IMR-90 (cell line): ENCODE data around the gene DIPK1A. TPM values are rescaled to one million over a fixed set of nuclear protein-coding genes. Genes with fewer than 3 reads are reported as not detected.
A peak's percentile ranks its signal among the peaks of the same experiment; 100 is the strongest.

Experiments
- ATAC-seq: fragments of 200-7000 bp; cut with Tn5 transposase; 2 replicates; pipeline ENCODE4 v1.9.1; 2020; ENCODE audit warnings: low read depth, mild to moderate bottlenecking, moderate library complexity
- BruUV-seq: library from RNA; stranded (reverse); fragments of 400-500 nt; replicated peaks from 2 replicates; lab custom pipeline; 2021; lab: Mats Ljungman, UMichigan
- CTCF ChIA-PET: fragments of 300-600 bp; formaldehyde crosslinking; extraction: SDS; loops from one replicate; lab custom pipeline; 2021; ENCODE audit warnings: antibody characterized with exemption; lab: Yijun Ruan, JAX
- POLR2A ChIA-PET: fragments of 300-600 bp; sonication (Branson Sonifier 250); formaldehyde crosslinking; loops from one replicate; lab custom pipeline; 2022; ENCODE audit warnings: antibody characterized with exemption; ENCODE audit not compliant: unreplicated experiment; lab: Charles Lee
- DNase-seq: peaks from one replicate; pipeline ENCODE4 v3.0.0; 2013
- H2AFZ ChIP-seq: replicated peaks from 2 replicates; pipeline ENCODE3; 2013; ENCODE audit warnings: low read length, mild to moderate bottlenecking; ENCODE audit not compliant: poor library complexity
- H2AK5ac ChIP-seq: 2 replicates; pipeline ENCODE4 v1.6.1; 2013; ENCODE audit warnings: low read depth, low read length, inconsistent platforms
- H2AK9ac ChIP-seq: replicated peaks from 2 replicates; pipeline ENCODE3; 2013; ENCODE audit warnings: mild to moderate bottlenecking, low read depth, low read length, moderate library complexity; ENCODE audit not compliant: poor library complexity
- H2BK120ac ChIP-seq: 2 replicates; pipeline ENCODE4 v1.6.1; 2013; ENCODE audit warnings: low read depth, low read length, inconsistent platforms
- H2BK15ac ChIP-seq: 3 replicates; pipeline ENCODE4 v1.6.1; 2013; ENCODE audit warnings: low read depth, low read length, inconsistent platforms
- H2BK20ac ChIP-seq: 2 replicates; pipeline ENCODE4 v1.6.1; 2013; ENCODE audit warnings: low read depth, mild to moderate bottlenecking, inconsistent platforms, low read length, moderate library complexity
- H2BK5ac ChIP-seq: 2 replicates; pipeline ENCODE4 v1.6.1; 2013; ENCODE audit warnings: mild to moderate bottlenecking, low read depth, low read length, inconsistent platforms; ENCODE audit not compliant: poor library complexity, severe bottlenecking
- H3K14ac ChIP-seq: replicated peaks from 2 replicates; pipeline ENCODE4 v1.6.1; 2013; ENCODE audit warnings: low read depth, low read length, inconsistent platforms
- H3K18ac ChIP-seq: 2 replicates; pipeline ENCODE4 v1.6.1; 2013; ENCODE audit warnings: low read depth, low read length, control low read depth
- H3K23ac ChIP-seq: 2 replicates; pipeline ENCODE4 v1.6.1; 2013; ENCODE audit warnings: low read depth, low read length, inconsistent platforms
- H3K27ac ChIP-seq: 2 replicates; pipeline ENCODE4 v1.5.1; 2013; ENCODE audit warnings: mild to moderate bottlenecking, control low read depth, low read length; ENCODE audit not compliant: insufficient read depth
- H3K27me3 ChIP-seq: 2 replicates; pipeline ENCODE4 v1.6.1; 2013; ENCODE audit warnings: low read length; ENCODE audit not compliant: control insufficient read depth, insufficient read depth
- H3K36me3 ChIP-seq: 2 replicates; pipeline ENCODE4 v1.6.1; 2013; ENCODE audit warnings: low read length, mixed read lengths; ENCODE audit not compliant: control insufficient read depth, insufficient read depth
- H3K4ac ChIP-seq: 2 replicates; pipeline ENCODE4 v1.6.1; 2013; ENCODE audit warnings: low read depth, low read length, inconsistent platforms
- H3K4me1 ChIP-seq: 2 replicates; pipeline ENCODE4 v1.6.1; 2013; ENCODE audit warnings: low read length, mixed read lengths; ENCODE audit not compliant: control insufficient read depth, insufficient read depth
- H3K4me2 ChIP-seq: 2 replicates; pipeline ENCODE4 v1.6.1; 2013; ENCODE audit warnings: low read depth, mild to moderate bottlenecking, control low read depth, low read length, moderate library complexity
- H3K4me3 ChIP-seq: 2 replicates; pipeline ENCODE4 v1.5.1; 2013; ENCODE audit warnings: low read depth, mild to moderate bottlenecking, control low read depth, low read length, moderate library complexity; ENCODE audit not compliant: insufficient read depth
- H3K56ac ChIP-seq: 2 replicates; pipeline ENCODE4 v1.6.1; 2013; ENCODE audit warnings: low read length, inconsistent platforms; ENCODE audit not compliant: insufficient read depth; ENCODE audit errors: extremely low read depth
- H3K79me1 ChIP-seq, 2 experiments: 2 replicates each; pipeline ENCODE4 v1.6.1; 2013; ENCODE audit warnings: low read length in 2 of 2, inconsistent platforms in 1 of 2, low read depth in 1 of 2
- H3K9ac ChIP-seq: 2 replicates; pipeline ENCODE4 v1.6.1; 2013; ENCODE audit warnings: low read depth, low read length, control low read depth
- H3K9me1 ChIP-seq: 2 replicates; pipeline ENCODE4 v1.6.1; 2013; ENCODE audit warnings: low read length, inconsistent platforms; ENCODE audit not compliant: insufficient read depth
- H3K9me3 ChIP-seq: 2 replicates; pipeline ENCODE4 v1.6.1; 2013; ENCODE audit warnings: low read length; ENCODE audit not compliant: control insufficient read depth, insufficient read depth
- H4K20me1 ChIP-seq: 2 replicates; pipeline ENCODE4 v1.6.1; 2013; ENCODE audit warnings: low read length, inconsistent platforms; ENCODE audit not compliant: insufficient read depth
- H4K5ac ChIP-seq: 2 replicates; pipeline ENCODE4 v1.6.1; 2013; ENCODE audit warnings: mild to moderate bottlenecking, low read depth, low read length, control low read depth
- H4K8ac ChIP-seq, 2 experiments: 2 replicates each; pipeline ENCODE4 v1.6.1; 2013; ENCODE audit warnings: low read depth in 2 of 2, low read length in 2 of 2, control low read depth in 1 of 2, inconsistent platforms in 1 of 2
- H4K91ac ChIP-seq: 2 replicates; pipeline ENCODE4 v1.6.1; 2013; ENCODE audit warnings: low read depth, low read length, inconsistent platforms; ENCODE audit not compliant: insufficient read depth
- CEBPB ChIP-seq: IDR thresholded peaks from 2 replicates; pipeline ENCODE4 v1.6.1; 2012; ENCODE audit warnings: low read depth, low read length, improper control_type of control experiment
- CHD1 ChIP-seq: IDR thresholded peaks from 2 replicates; pipeline ENCODE4 v1.6.1; 2012; ENCODE audit warnings: low read depth, low read length, improper control_type of control experiment
- CTCF ChIP-seq: conservative IDR thresholded peaks from 2 replicates; pipeline ENCODE4 v1.5.1; 2012; ENCODE audit warnings: mild to moderate bottlenecking, low read depth, low read length, improper control_type of control experiment
- FOS ChIP-seq: fragments of 150-350 bp; IDR thresholded peaks from 2 replicates; pipeline ENCODE4 v1.6.1; 2016; ENCODE audit warnings: low read depth, low read length
- MAFK ChIP-seq: IDR thresholded peaks from 2 replicates; pipeline ENCODE4 v1.6.1; 2012; ENCODE audit warnings: low read depth, low read length, improper control_type of control experiment
- NFE2L2 ChIP-seq: fragments of 150-350 bp; IDR thresholded peaks from 2 replicates; pipeline ENCODE4 v1.6.1; 2016; ENCODE audit warnings: low read depth, mild to moderate bottlenecking, low read length
- RAD21 ChIP-seq: IDR thresholded peaks from 2 replicates; pipeline ENCODE4 v1.6.1; 2012; ENCODE audit warnings: low read length, improper control_type of control experiment
- RFX5 ChIP-seq: IDR thresholded peaks from 2 replicates; pipeline ENCODE4 v1.8.0; 2012; ENCODE audit warnings: low read depth, mild to moderate bottlenecking, low read length, moderate library complexity
- USF2 ChIP-seq: fragments of 150-350 bp; IDR thresholded peaks from 2 replicates; pipeline ENCODE4 v1.6.1; 2017; ENCODE audit warnings: mild to moderate bottlenecking, antibody characterized with exemption, low read length, low read depth
- WGBS, 2 experiments: methylation state at CpG; one replicate each; pipeline versions ENCODE4 v1.1.5 to v1.1.7; 2013; ENCODE audit warnings: missing lambda C conversion rate in 2 of 2; ENCODE audit not compliant: insufficient read length in 1 of 2; ENCODE audit errors: extremely low coverage in 2 of 2; 5-methylcytosine and 5-hydroxymethylcytosine counted together
- dilution Hi-C: fragments of 300-500 bp; cut with HindIII; formaldehyde crosslinking; loops from one replicate; pipeline ENCODE4 v1.14.3; 2018; ENCODE audit warnings: low sequenced_read_pairs; ENCODE audit not compliant: unreplicated experiment
- in situ Hi-C: fragments of 300-500 bp; cut with MboI; formaldehyde crosslinking; loops from 3 replicates; pipeline ENCODE4 v1.14.3; 2019; ENCODE audit warnings: low sequenced_read_pairs, inconsistent platforms, mixed read lengths
- intact Hi-C: fragments of 100-400 bp; cut with micrococcal nuclease; formaldehyde crosslinking; loops from 2 replicates; pipeline ENCODE4 v1.10.0; 2022
- polyA plus RNA-seq, 3 experiments: library from polyadenylated mRNA; depleted of rRNA; stranded (reverse); fragments of >200 nt; gene quantifications; 2 replicates each; pipeline ENCODE4 v1.2.3, GENCODE V29; 2012; ENCODE audit warnings: low replicate concordance in 1 of 3
- total RNA-seq: library from RNA; depleted of rRNA; stranded (reverse); fragments of >200 nt; gene quantifications from 2 replicates; pipeline ENCODE4 v1.2.3, GENCODE V29; 2012

DIPK1A gene
- total and polyA plus RNA-seq, 2 of the 4 experiments (the other 2 are of a cell fraction): 4.7 to 5.7 TPM

- H3K9me1 ChIP-seq: peaks cover 3% of the 10 kb centered on the region
- H2AK5ac ChIP-seq: no peak overlapping the region
- intact Hi-C loops: no loop called here
- H3K14ac ChIP-seq: no peak overlapping the region
- dilution Hi-C loops: no loop called here
- H3K9ac ChIP-seq: no peak overlapping the region
- H3K9me3 ChIP-seq: no peaks in the 10 kb centered on the region
- no peak overlapping the region for H2BK5ac ChIP-seq
- no peaks in the 10 kb centered on the region for H3K36me3 ChIP-seq
- H3K18ac ChIP-seq: no peak overlapping the region
- no peak overlapping the region for H2BK120ac ChIP-seq
- H2BK20ac ChIP-seq: no peak overlapping the region
- TF ChIP-seq NFE2L2 (no peak), RAD21 (no peak), FOS (no peak), USF2 (no peak), CEBPB (no peak), CTCF (no peak), RFX5 (no peak), MAFK (no peak), CHD1 (no peak)
- H2AFZ ChIP-seq: no peak overlapping the region
- H3K4me1 ChIP-seq: peaks cover 9% of the 10 kb centered on the region
- BruUV-seq: no TSS peak
- no peak overlapping the region for H4K8ac ChIP-seq
- H3K23ac ChIP-seq: 0 out of 2 replicates have a peak overlapping the region, but pooled peaks have one; percentile 3
- H4K91ac ChIP-seq: no peak overlapping the region
- WGBS, 2 experiments: 83% methylated on average over 1 of the region's 1 CpG; no CpG with 5 or more reads in 1 of the 2 experiments
- ChIA-PET CTCF (interaction anchor here (1.2 kb wide), 1 partner anchor 11 kb away, joined by 5 read pairs; no protein-coding TSS in a partner anchor), POLR2A (no interaction called here)
- DNase-seq: no peak
- peaks cover 8 to 26% of the 10 kb centered on the region in 2 experiments for H3K79me1 ChIP-seq
- H2AK9ac ChIP-seq: no peak overlapping the region
- no peak overlapping the region for H3K56ac ChIP-seq
- H3K4me3 ChIP-seq: no peak overlapping the region
- H3K27me3 ChIP-seq: no peaks in the 10 kb centered on the region
- H4K20me1 ChIP-seq: no peaks in the 10 kb centered on the region
- in situ Hi-C loops: no loop called here
- peak overlapping the region; percentile 11; the same call in 1 of the 3 replicates for H2BK15ac ChIP-seq
- no peak for ATAC-seq
- no peak overlapping the region for H3K4me2 ChIP-seq
- H3K27ac ChIP-seq: no peak overlapping the region
- no peak overlapping the region for H4K5ac ChIP-seq
- peak overlapping the region; percentile 8; the same call in 1 of the 2 replicates for H3K4ac ChIP-seq
Measured at GRCh38 chr1:92936865-92937264, 24.4 kb downstream of the DIPK1A start.
